Measurements from ENCODE around the gene PCDHA6. TPM values are rescaled to one million over a fixed set of nuclear protein-coding genes. Genes with fewer than 3 reads are reported as not detected.

PCDHA6 gene
- total RNA-seq, 1 experiment from 2014 or later, result not detected

GRCh38 chr5:140802781-140803271 is 24.9 kb upstream of the PCDHA6 start:
- H3K4me3 ChIP-seq (replicated peaks in 1 of 2; ENCODE audit: low read depth in 1 of 2, low read length in 2 of 2), result no peak overlapping the region
- no peaks in the 10 kb centered on the region for H3K79me2 ChIP-seq (ENCODE audit: insufficient read depth, low read length)
- H3K9ac ChIP-seq (ENCODE audit: low read length), result no peak overlapping the region
- ChIA-PET CTCF (no interaction called here), RAD21 (ENCODE audit: low non-redundant PET in 1 of 2, low total read pairs in 2 of 2, uncharacterized antibody in 2 of 2, unreplicated experiment in 2 of 2) (no interaction called here), POLR2A (no interaction called here)
- TF ChIP-seq, protein P1, sequence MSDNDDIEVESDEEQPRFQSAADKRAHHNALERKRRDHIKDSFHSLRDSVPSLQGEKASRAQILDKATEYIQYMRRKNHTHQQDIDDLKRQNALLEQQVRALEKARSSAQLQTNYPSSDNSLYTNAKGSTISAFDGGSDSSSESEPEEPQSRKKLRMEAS (IDR thresholded peaks at IDR 0.05), result no peak
- TF ChIP-seq ZFX (IDR thresholded peaks at IDR 0.05) (no peak), TCF7L2 (IDR thresholded peaks at IDR 0.05; ENCODE audit: borderline replicate concordance, extremely low read depth, insufficient read depth, insufficient read length) (no peak), POLR2A (IDR thresholded peaks at IDR 0.05; ENCODE audit: borderline replicate concordance, extremely low read depth, insufficient read depth, insufficient read length) (no peak), EZH2 (IDR thresholded peaks at IDR 0.05) (no peak), FOSL1 (IDR thresholded peaks at IDR 0.05; ENCODE audit: low read depth) (no peak), SRF (IDR thresholded peaks at IDR 0.05; ENCODE audit: low read depth) (no peak), SIN3A (IDR thresholded peaks at IDR 0.05; ENCODE audit: low read depth) (no peak), ZNF274 (IDR thresholded peaks at IDR 0.05; ENCODE audit: low read depth, low read length) (no peak), POLR2AphosphoS5 (IDR thresholded peaks at IDR 0.05; ENCODE audit: low read depth, low read length) (no peak), ATF3 (IDR thresholded peaks at IDR 0.05) (no peak), YY1 (IDR thresholded peaks at IDR 0.05; ENCODE audit: extremely low read depth, insufficient replicate concordance, low read depth, low read length) (no peak), ELF1 (IDR thresholded peaks at IDR 0.05; ENCODE audit: borderline replicate concordance, low read depth) (no peak), EZH2phosphoT487 (IDR thresholded peaks at IDR 0.05; ENCODE audit: borderline replicate concordance) (no peak)
- peaks cover 0 to 5% of the 10 kb centered on the region in 2 experiments; a peak in 2 of 4 replicates for H3K9me3 ChIP-seq (ENCODE audit: control insufficient read depth in 1 of 2, insufficient read depth in 1 of 2, low read depth in 1 of 2, low read length in 2 of 2)
- no peaks in the 10 kb centered on the region for H3K36me3 ChIP-seq (ENCODE audit: control insufficient read depth in 1 of 2, insufficient read depth in 2 of 2, low read length in 2 of 2)
- H3K27ac ChIP-seq (ENCODE audit: low read depth, low read length), result no peak overlapping the region
- intact Hi-C loops (cut with micrococcal nuclease), result no loop called here
- no peaks in the 10 kb centered on the region for H3K9me2 ChIP-seq (ENCODE audit: insufficient read depth)
- DNase-seq (ENCODE audit: low read depth, low spot score) (no peak), ATAC-seq (no peak)
- H3K4me2 ChIP-seq (ENCODE audit: low read length), result no peak overlapping the region
- no peaks in the 10 kb centered on the region for H3K4me1 ChIP-seq (ENCODE audit: control insufficient read depth in 1 of 2, insufficient read depth in 2 of 2, low read length in 2 of 2)
- no TSS peak for BruUV-seq (replicated peaks)
- H4K20me1 ChIP-seq (ENCODE audit: insufficient read depth), result no peaks in the 10 kb centered on the region
- H3K27me3 ChIP-seq (ENCODE audit: insufficient read depth, low read length), result no peaks in the 10 kb centered on the region
- H2AFZ ChIP-seq (ENCODE audit: low read depth, low read length, poor library complexity, severe bottlenecking), result no peak overlapping the region
